HEK293T (cell line): Measurements from ENCODE around the gene PPFIBP2.

ENCODE experiments used
- CTCF ChIA-PET: fragments of 350-600 bp; formaldehyde crosslinking; extraction: SDS; loops from one replicate; lab custom pipeline; 2021; ENCODE audit warnings: antibody characterized with exemption, inconsistent platforms; lab: Yijun Ruan, JAX
- POLR2A ChIA-PET: fragments of 350-600 bp; formaldehyde crosslinking; extraction: SDS; loops from one replicate; lab custom pipeline; 2020; ENCODE audit warnings: antibody characterized with exemption, inconsistent platforms; lab: Yijun Ruan, JAX
- DNase-seq: peaks from one replicate; pipeline ENCODE4 v3.0.0; 2012; ENCODE audit warnings: mixed read lengths; ENCODE audit errors: extremely low spot score
- ARNT ChIP-seq: fragments of 450-650 bp; IDR thresholded peaks from 2 replicates; pipeline ENCODE4 v1.6.1; 2017; ENCODE audit warnings: mild to moderate bottlenecking
- BHLHE40 ChIP-seq: fragments of 450-650 bp; IDR thresholded peaks from 2 replicates; pipeline ENCODE4 v1.6.1; 2016; ENCODE audit warnings: mild to moderate bottlenecking, moderate library complexity, borderline replicate concordance
- CTBP1 ChIP-seq: fragments of 450-650 bp; IDR thresholded peaks from 2 replicates; pipeline ENCODE4 v1.6.1; 2016; ENCODE audit warnings: borderline replicate concordance
- ELF4 ChIP-seq: fragments of 450-650 bp; IDR thresholded peaks from 2 replicates; pipeline ENCODE4 v1.6.1; 2017; ENCODE audit warnings: antibody characterized with exemption
- FOXA1 ChIP-seq: fragments of 450-650 bp; IDR thresholded peaks from 2 replicates; pipeline ENCODE4 v1.6.1; 2016; ENCODE audit warnings: mild to moderate bottlenecking
- FOXK2 ChIP-seq: fragments of 450-650 bp; IDR thresholded peaks from 2 replicates; pipeline ENCODE4 v1.6.1; 2016; ENCODE audit warnings: mild to moderate bottlenecking
- FOXM1 ChIP-seq: fragments of 450-650 bp; IDR thresholded peaks from 2 replicates; pipeline ENCODE4 v1.6.1; 2017; ENCODE audit warnings: mild to moderate bottlenecking, borderline replicate concordance
- HDGF ChIP-seq: fragments of 450-650 bp; IDR thresholded peaks from 2 replicates; pipeline ENCODE4 v1.6.1; 2017; ENCODE audit warnings: antibody characterized with exemption, borderline replicate concordance
- L3MBTL2 ChIP-seq: fragments of 450-650 bp; conservative IDR thresholded peaks from 2 replicates; pipeline ENCODE4 v1.6.1; 2016; ENCODE audit warnings: mild to moderate bottlenecking
- LEF1 ChIP-seq: fragments of 450-650 bp; IDR thresholded peaks from 2 replicates; pipeline ENCODE4 v1.6.1; 2017; ENCODE audit warnings: mild to moderate bottlenecking, borderline replicate concordance
- NFRKB ChIP-seq: fragments of 450-650 bp; IDR thresholded peaks from 2 replicates; pipeline ENCODE4 v1.6.1; 2016; ENCODE audit warnings: mild to moderate bottlenecking, moderate library complexity
- PKNOX1 ChIP-seq: fragments of 450-650 bp; IDR thresholded peaks from 2 replicates; pipeline ENCODE4 v1.6.1; 2016
- SP1 ChIP-seq: fragments of 450-650 bp; IDR thresholded peaks from 2 replicates; pipeline ENCODE4 v1.6.1; 2017
- SUZ12 ChIP-seq: fragments of 450-650 bp; IDR thresholded peaks from 2 replicates; pipeline ENCODE4 v1.6.1; 2016; ENCODE audit warnings: mild to moderate bottlenecking
- TARDBP ChIP-seq: fragments of 450-650 bp; IDR thresholded peaks from 2 replicates; pipeline ENCODE4 v1.6.1; 2016
- ZNF384 ChIP-seq: fragments of 450-650 bp; IDR thresholded peaks from 2 replicates; pipeline ENCODE4 v1.6.1; 2016

The PPFIBP2 gene

GRCh38 chr11:7573558-7574296 lies 59.9 kb downstream of the PPFIBP2 start:
- peak; percentile 53 for DNase-seq
- POLR2A ChIA-PET: no interaction called here
- CTCF ChIA-PET: interaction anchor here (0.9 to 1.8 kb wide), 5 partner anchors 52 to 121 kb away, joined by 3 to 10 read pairs (median 6); no protein-coding TSS in a partner anchor
- no peak for TF ChIP-seq TARDBP
- TF ChIP-seq CTBP1: no peak
- no peak for TF ChIP-seq SUZ12
- no peak for TF ChIP-seq FOXM1
- TF ChIP-seq FOXA1: no peak
- TF ChIP-seq NFRKB: no peak
- TF ChIP-seq PKNOX1: peak; percentile 28; the same call in 1 of the 2 replicates
- TF ChIP-seq ARNT: no peak
- no peak for TF ChIP-seq ZNF384

- ChIA-PET CTCF (interaction anchor here (0.6 to 1.8 kb wide), 6 partner anchors 53 to 127 kb away, joined by 3 to 10 read pairs (median 6); no protein-coding TSS in a partner anchor), POLR2A (no interaction called here)
- TF ChIP-seq NFRKB (no peak), FOXM1 (no peak), FOXK2 (no peak), ARNT (no peak), LEF1 (no peak), TARDBP (no peak), FOXA1 (no peak), SUZ12 (no peak), CTBP1 (no peak), ZNF384 (no peak), ELF4 (no peak), L3MBTL2 (no peak), BHLHE40 (no peak), PKNOX1 (no peak), SP1 (no peak), HDGF (no peak)
- DNase-seq: no peak
Observed at GRCh38 chr11:7574491-7575130, 60.8 kb downstream of the PPFIBP2 start.

GRCh38 chr11:7575841-7576725 lies 62.3 kb downstream of the PPFIBP2 start:
- no peak for DNase-seq
- TF ChIP-seq FOXK2 (no peak), NFRKB (no peak), FOXM1 (no peak), LEF1 (no peak), HDGF (no peak), FOXA1 (no peak), ELF4 (no peak), CTBP1 (no peak), BHLHE40 (no peak), SP1 (no peak), PKNOX1 (no peak), SUZ12 (no peak), ZNF384 (no peak), L3MBTL2 (no peak), ARNT (no peak)
- ChIA-PET POLR2A (no interaction called here), CTCF (interaction anchor here (0.7 to 0.8 kb wide), 2 partner anchors 26 to 893 kb away, joined by 3 read pairs; partner anchors contain the start of gene MRPL17)

- POLR2A ChIA-PET: no interaction called here
- TF ChIP-seq ARNT: no peak
- no peak for TF ChIP-seq FOXM1
- no peak for TF ChIP-seq CTBP1
- TF ChIP-seq FOXK2: no peak
- TF ChIP-seq HDGF: no peak
- no peak for TF ChIP-seq BHLHE40
- TF ChIP-seq ZNF384: no peak
- no peak for TF ChIP-seq LEF1
- no peak for TF ChIP-seq FOXA1
- TF ChIP-seq PKNOX1: no peak
- no peak for TF ChIP-seq SUZ12
- no peak for TF ChIP-seq L3MBTL2
- TF ChIP-seq TARDBP: no peak
- no peak for TF ChIP-seq ELF4
- TF ChIP-seq NFRKB: no peak
- no peak for DNase-seq
- CTCF ChIA-PET: no interaction called here
Observed at GRCh38 chr11:7576726-7577290, 63.0 kb downstream of the PPFIBP2 start.
